ENCODE data around the gene METTL13. TPM values are rescaled to one million over a fixed set of nuclear protein-coding genes. Genes with fewer than 3 reads are reported as not detected.

Gene METTL13
- total and polyA plus RNA-seq, 2 of the 4 experiments (the other 2 are of a cell fraction), result 25.1 to 26.3 TPM

DNA sequence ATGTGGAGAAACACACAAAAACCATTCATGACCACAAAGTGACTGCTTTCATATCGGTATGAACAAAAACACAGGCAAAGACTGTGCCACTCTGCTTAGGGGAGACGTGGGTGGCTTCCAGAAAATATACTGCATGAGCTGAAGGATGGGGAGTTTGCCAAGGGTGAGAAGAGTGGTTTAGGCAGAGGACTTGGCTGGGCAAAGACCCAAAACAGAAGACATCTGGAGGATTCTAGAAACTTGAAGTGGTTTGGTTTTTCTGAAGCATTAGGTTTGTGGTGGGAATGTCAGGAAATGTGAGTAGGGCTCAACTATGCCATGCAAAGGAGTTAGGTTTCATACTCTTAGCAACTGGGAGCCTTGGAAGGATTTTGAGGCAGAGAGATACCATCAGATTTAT, 33.2 kb downstream of the METTL13 start:
- Histone ChIP-seq H2AK5ac (ENCODE audit: low read depth, low read length) (0 out of 2 replicates have a peak overlapping the region, but pooled peaks have one; percentile 3), H3K36me3 (ENCODE audit: control insufficient read depth, insufficient read depth, low read length) (no peaks in the 10 kb centered on the region), H3K9me1 (ENCODE audit: insufficient read depth, low read length) (peaks cover 7% of the 10 kb centered on the region), H4K91ac (ENCODE audit: insufficient read depth, low read depth, low read length) (no peak overlapping the region), H3K23ac (ENCODE audit: low read depth, low read length) (no peak overlapping the region), H2AK9ac (replicated peaks; ENCODE audit: low read depth, low read length, poor library complexity) (no peak overlapping the region), H2BK20ac (ENCODE audit: low read depth, low read length) (no peak overlapping the region), H2BK120ac (ENCODE audit: low read depth, low read length) (no peak overlapping the region), H3K79me1 (ENCODE audit: low read depth in 1 of 2, low read length in 2 of 2) (no peaks in the 10 kb centered on the region), H2AFZ (replicated peaks; ENCODE audit: low read length, poor library complexity) (no peak overlapping the region), H4K20me1 (ENCODE audit: insufficient read depth, low read length) (no peaks in the 10 kb centered on the region), H3K27me3 (ENCODE audit: control insufficient read depth, insufficient read depth, low read length) (no peaks in the 10 kb centered on the region; the same call in 1 of the 2 replicates), H3K4ac (ENCODE audit: low read depth, low read length) (no peak overlapping the region; the same call in 1 of the 2 replicates), H4K8ac (ENCODE audit: low read depth in 2 of 2, low read length in 2 of 2) (no peak overlapping the region), H3K56ac (ENCODE audit: extremely low read depth, insufficient read depth, low read length) (no peak overlapping the region), H3K27ac (ENCODE audit: insufficient read depth, low read length) (no peak overlapping the region), H3K4me1 (ENCODE audit: control insufficient read depth, insufficient read depth, low read length) (peaks cover 6% of the 10 kb centered on the region), H3K14ac (replicated peaks; ENCODE audit: low read depth, low read length) (no peak overlapping the region; the same call in 1 of the 2 replicates), H3K4me3 (ENCODE audit: insufficient read depth, low read depth, low read length) (no peak overlapping the region), H3K9me3 (ENCODE audit: control insufficient read depth, insufficient read depth, low read length) (no peaks in the 10 kb centered on the region), H2BK15ac (ENCODE audit: low read depth, low read length) (no peak overlapping the region), H3K4me2 (ENCODE audit: low read depth, low read length) (peak overlapping the region; percentile 12; the same call in 1 of the 2 replicates), H3K18ac (ENCODE audit: low read depth, low read length) (no peak overlapping the region; the same call in 1 of the 2 replicates), H4K5ac (ENCODE audit: low read depth, low read length) (no peak overlapping the region), H2BK5ac (ENCODE audit: low read depth, low read length, poor library complexity, severe bottlenecking) (no peak overlapping the region), H3K9ac (ENCODE audit: low read depth, low read length) (no peak overlapping the region)
- intact Hi-C loops (cut with micrococcal nuclease), result no loop called here
- dilution Hi-C loops (cut with HindIII; ENCODE audit: low sequenced_read_pairs, unreplicated experiment), result no loop called here
- in situ Hi-C loops (cut with MboI; ENCODE audit: low sequenced_read_pairs), result loop anchor here (25.0 kb wide), 1 partner anchor 598 kb away; the partner anchor contains the start of gene C1orf105
- ChIA-PET CTCF (no interaction called here), POLR2A (ENCODE audit: unreplicated experiment) (interaction anchor here (0.6 kb wide), 1 partner anchor 33 kb away, joined by 3 read pairs; no protein-coding TSS in a partner anchor)
- no peak for TF ChIP-seq ELK1 (IDR thresholded peaks at IDR 0.05; ENCODE audit: borderline replicate concordance, low read depth, low read length)
- no peak for TF ChIP-seq BHLHE40 (IDR thresholded peaks at IDR 0.05; ENCODE audit: low read depth, low read length)
- no peak for TF ChIP-seq MAZ (IDR thresholded peaks at IDR 0.05; ENCODE audit: borderline replicate concordance, low read depth, low read length)
- TF ChIP-seq NFE2L2 (IDR thresholded peaks at IDR 0.05; ENCODE audit: low read depth, low read length), result no peak
- no peak for TF ChIP-seq RCOR1 (IDR thresholded peaks at IDR 0.05; ENCODE audit: insufficient replicate concordance, low read length)
- no peak for TF ChIP-seq RFX5 (IDR thresholded peaks at IDR 0.05; ENCODE audit: low read depth, low read length)
- TF ChIP-seq, protein P1, sequence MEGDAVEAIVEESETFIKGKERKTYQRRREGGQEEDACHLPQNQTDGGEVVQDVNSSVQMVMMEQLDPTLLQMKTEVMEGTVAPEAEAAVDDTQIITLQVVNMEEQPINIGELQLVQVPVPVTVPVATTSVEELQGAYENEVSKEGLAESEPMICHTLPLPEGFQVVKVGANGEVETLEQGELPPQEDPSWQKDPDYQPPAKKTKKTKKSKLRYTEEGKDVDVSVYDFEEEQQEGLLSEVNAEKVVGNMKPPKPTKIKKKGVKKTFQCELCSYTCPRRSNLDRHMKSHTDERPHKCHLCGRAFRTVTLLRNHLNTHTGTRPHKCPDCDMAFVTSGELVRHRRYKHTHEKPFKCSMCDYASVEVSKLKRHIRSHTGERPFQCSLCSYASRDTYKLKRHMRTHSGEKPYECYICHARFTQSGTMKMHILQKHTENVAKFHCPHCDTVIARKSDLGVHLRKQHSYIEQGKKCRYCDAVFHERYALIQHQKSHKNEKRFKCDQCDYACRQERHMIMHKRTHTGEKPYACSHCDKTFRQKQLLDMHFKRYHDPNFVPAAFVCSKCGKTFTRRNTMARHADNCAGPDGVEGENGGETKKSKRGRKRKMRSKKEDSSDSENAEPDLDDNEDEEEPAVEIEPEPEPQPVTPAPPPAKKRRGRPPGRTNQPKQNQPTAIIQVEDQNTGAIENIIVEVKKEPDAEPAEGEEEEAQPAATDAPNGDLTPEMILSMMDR (conservative IDR thresholded peaks at IDR 0.05; ENCODE audit: low read depth, low read length), result no peak
- no peak for TF ChIP-seq CHD1 (IDR thresholded peaks at IDR 0.05; ENCODE audit: low read depth, low read length)
- TF ChIP-seq MXI1 (IDR thresholded peaks at IDR 0.05; ENCODE audit: borderline replicate concordance, low read depth, low read length), result no peak
- TF ChIP-seq RAD21 (IDR thresholded peaks at IDR 0.05; ENCODE audit: low read length), result no peak
- no peak for TF ChIP-seq POLR2A (IDR thresholded peaks at IDR 0.05; ENCODE audit: low read depth, low read length)
- no peak for TF ChIP-seq FOS (IDR thresholded peaks at IDR 0.05; ENCODE audit: low read depth, low read length)
- TF ChIP-seq CEBPB (IDR thresholded peaks at IDR 0.05; ENCODE audit: low read depth, low read length), result no peak
- no peak for TF ChIP-seq MAFK (IDR thresholded peaks at IDR 0.05; ENCODE audit: low read depth, low read length)
- TF ChIP-seq, protein P2, sequence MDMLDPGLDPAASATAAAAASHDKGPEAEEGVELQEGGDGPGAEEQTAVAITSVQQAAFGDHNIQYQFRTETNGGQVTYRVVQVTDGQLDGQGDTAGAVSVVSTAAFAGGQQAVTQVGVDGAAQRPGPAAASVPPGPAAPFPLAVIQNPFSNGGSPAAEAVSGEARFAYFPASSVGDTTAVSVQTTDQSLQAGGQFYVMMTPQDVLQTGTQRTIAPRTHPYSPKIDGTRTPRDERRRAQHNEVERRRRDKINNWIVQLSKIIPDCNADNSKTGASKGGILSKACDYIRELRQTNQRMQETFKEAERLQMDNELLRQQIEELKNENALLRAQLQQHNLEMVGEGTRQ (IDR thresholded peaks at IDR 0.05; ENCODE audit: low read depth, low read length), result no peak
- DNase-seq (peak; percentile 39), ATAC-seq (ENCODE audit: low read depth) (peak; percentile 45)
- BruUV-seq (replicated peaks), result no TSS peak
- 27% methylated on average over 2 of the region's 2 CpGs; no CpG with 5 or more reads in 1 of the 2 experiments for WGBS, 2 experiments (ENCODE audit: extremely low coverage in 2 of 2, insufficient read length in 1 of 2)
